ENCODE data around the gene PABPC5. TPM values are rescaled to one million over a fixed set of nuclear protein-coding genes. Genes with fewer than 3 reads are reported as not detected.

The PABPC5 gene
- total RNA-seq (2021) (not detected in 2 replicates), Bru-seq, nascent RNA (not detected), BruChase-seq, experiment 1, labeled RNA remaining after a 2-hour chase (not detected), BruChase-seq, experiment 2, labeled RNA remaining after a 6-hour chase (not detected)
- long read RNA-seq, result 0 reads

GRCh38 chrX:91434351-91435168, at the start of gene PABPC5:
Gene PABPC5, plus strand, starts transcription at chrX:91434839. Its CDS starts 739 bp downstream, at chrX:91435578.
- TF ChIP-seq CTCF (conservative IDR thresholded peaks at IDR 0.05), result no peak
- no peak for TF ChIP-seq EZH2 (IDR thresholded peaks at IDR 0.05; ENCODE audit: low read depth)
- no TSS peak for BruUV-seq (replicated peaks)
- Histone ChIP-seq H3K27ac (no peak within 1 kb of the TSS), H3K27me3 (ENCODE audit: insufficient read depth, low read depth) (no peaks in the 10 kb centered on the region), H3K4me3 (no peak within 1 kb of the TSS), H3K79me2 (ENCODE audit: low read depth) (no peaks in the 10 kb centered on the region), H3K36me3 (ENCODE audit: low read depth) (no peaks in the 10 kb centered on the region), H3K9me3 (ENCODE audit: insufficient read depth, low read depth) (no peaks in the 10 kb centered on the region), H3K9me2 (ENCODE audit: insufficient read depth) (no peaks in the 10 kb centered on the region), H4K20me1 (ENCODE audit: insufficient read depth) (no peaks in the 10 kb centered on the region), H3K4me1 (replicated peaks; ENCODE audit: insufficient read depth) (no peaks in the 10 kb centered on the region), H2AFZ (no peak within 1 kb of the TSS), H3K4me2 (no peak within 1 kb of the TSS), H3F3A (ENCODE audit: insufficient read depth, low read depth) (no peaks in the 10 kb centered on the region)
- intact Hi-C loops (cut with micrococcal nuclease; ENCODE audit: unreplicated experiment), result no loop called here
- no peak for DNase-seq
- CTCF ChIA-PET, result no interaction called here
- POLR2A ChIA-PET (ENCODE audit: unreplicated experiment), result no interaction called here

- no peaks in the 10 kb centered on the region for H3K9me3 ChIP-seq (ENCODE audit: insufficient read depth, low read depth)
- H3K27me3 ChIP-seq (ENCODE audit: insufficient read depth, low read depth), result no peaks in the 10 kb centered on the region
- no peaks in the 10 kb centered on the region for H3K9me2 ChIP-seq (ENCODE audit: insufficient read depth)
- H4K20me1 ChIP-seq (ENCODE audit: insufficient read depth), result no peaks in the 10 kb centered on the region
- no peak overlapping the region for H3K27ac ChIP-seq
- intact Hi-C loops (cut with micrococcal nuclease; ENCODE audit: unreplicated experiment), result no loop called here
- H3K79me2 ChIP-seq (ENCODE audit: low read depth), result no peaks in the 10 kb centered on the region
- ChIA-PET CTCF (no interaction called here), POLR2A (ENCODE audit: unreplicated experiment) (no interaction called here)
- no TSS peak for BruUV-seq (replicated peaks)
- no peaks in the 10 kb centered on the region for H3F3A ChIP-seq (ENCODE audit: insufficient read depth, low read depth)
- no peak overlapping the region for H3K4me2 ChIP-seq
- no peak overlapping the region for H2AFZ ChIP-seq
- TF ChIP-seq EZH2 (IDR thresholded peaks at IDR 0.05; ENCODE audit: low read depth) (no peak), CTCF (conservative IDR thresholded peaks at IDR 0.05) (no peak)
- H3K4me1 ChIP-seq (replicated peaks; ENCODE audit: insufficient read depth), result no peaks in the 10 kb centered on the region
- H3K36me3 ChIP-seq (ENCODE audit: low read depth), result no peaks in the 10 kb centered on the region
- H3K4me3 ChIP-seq, result no peak overlapping the region
- no peak for DNase-seq
Observed at GRCh38 chrX:91389026-91389425, 45.6 kb upstream of the PABPC5 start.

- POLR2A ChIA-PET (ENCODE audit: unreplicated experiment), result no interaction called here
- no peaks in the 10 kb centered on the region for H3K79me2 ChIP-seq (ENCODE audit: low read depth)
- no peaks in the 10 kb centered on the region for H3K36me3 ChIP-seq (ENCODE audit: low read depth)
- BruUV-seq (replicated peaks), result no TSS peak
- intact Hi-C loops (cut with micrococcal nuclease; ENCODE audit: unreplicated experiment), result no loop called here
- CTCF ChIA-PET, result no interaction called here
- no peaks in the 10 kb centered on the region for H4K20me1 ChIP-seq (ENCODE audit: insufficient read depth)
- H3K4me2 ChIP-seq, result no peak overlapping the region
- no peaks in the 10 kb centered on the region for H3K27me3 ChIP-seq (ENCODE audit: insufficient read depth, low read depth)
- no peaks in the 10 kb centered on the region for H3K9me2 ChIP-seq (ENCODE audit: insufficient read depth)
- H3F3A ChIP-seq (ENCODE audit: insufficient read depth, low read depth), result no peaks in the 10 kb centered on the region
- no peak for DNase-seq
- TF ChIP-seq CTCF (conservative IDR thresholded peaks at IDR 0.05) (peak; percentile 54), EZH2 (IDR thresholded peaks at IDR 0.05; ENCODE audit: low read depth) (no peak)
- H3K9me3 ChIP-seq (ENCODE audit: insufficient read depth, low read depth), result no peaks in the 10 kb centered on the region
- H3K4me3 ChIP-seq, result no peak overlapping the region
- H2AFZ ChIP-seq, result no peak overlapping the region
- no peak overlapping the region for H3K27ac ChIP-seq
- H3K4me1 ChIP-seq (replicated peaks; ENCODE audit: insufficient read depth), result no peaks in the 10 kb centered on the region
Observed at GRCh38 chrX:91414713-91415112, 19.9 kb upstream of the PABPC5 start.
